Activated CD8-positive, alpha-beta memory T cell treated with anti-CD3 and anti-CD28 coated beads, Interleukin-2, amount 50 U/mL, for 24 hours (primary cell): ENCODE measurements around the gene PRSS53.

Experiments
- DNase-seq: peaks from one replicate; pipeline ENCODE4 v3.0.0-alpha.2; 2020; ENCODE audit errors: extremely low read depth

Gene PRSS53

DNA sequence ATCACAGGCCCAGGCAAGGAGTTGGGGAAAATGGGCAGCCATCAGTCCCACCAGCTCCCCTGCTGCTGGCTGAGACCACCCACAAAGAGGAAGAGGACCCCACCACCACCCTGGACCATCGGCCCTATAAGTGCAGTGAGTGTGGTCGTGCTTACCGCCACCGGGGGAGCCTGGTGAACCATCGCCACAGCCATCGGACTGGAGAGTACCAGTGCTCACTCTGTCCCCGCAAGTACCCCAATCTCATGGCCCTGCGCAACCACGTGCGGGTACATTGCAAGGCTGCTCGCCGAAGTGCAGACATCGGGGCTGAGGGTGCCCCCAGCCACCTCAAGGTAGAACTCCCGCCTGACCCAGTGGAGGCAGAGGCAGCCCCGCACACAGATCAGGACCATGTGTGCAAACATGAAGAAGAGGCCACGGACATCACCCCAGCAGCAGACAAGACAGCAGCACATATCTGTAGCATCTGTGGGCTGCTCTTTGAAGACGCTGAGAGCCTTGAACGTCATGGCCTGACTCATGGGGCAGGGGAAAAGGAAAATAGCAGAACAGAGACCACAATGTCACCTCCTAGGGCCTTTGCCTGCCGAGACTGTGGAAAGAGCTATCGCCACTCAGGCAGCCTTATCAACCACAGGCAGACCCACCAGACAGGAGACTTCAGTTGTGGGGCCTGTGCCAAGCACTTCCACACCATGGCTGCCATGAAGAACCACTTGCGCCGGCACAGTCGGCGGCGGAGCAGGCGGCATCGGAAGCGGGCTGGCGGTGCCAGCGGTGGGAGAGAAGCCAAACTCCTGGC lies 10.9 kb downstream of the PRSS53 start:
- DNase-seq, result no peak

DNA sequence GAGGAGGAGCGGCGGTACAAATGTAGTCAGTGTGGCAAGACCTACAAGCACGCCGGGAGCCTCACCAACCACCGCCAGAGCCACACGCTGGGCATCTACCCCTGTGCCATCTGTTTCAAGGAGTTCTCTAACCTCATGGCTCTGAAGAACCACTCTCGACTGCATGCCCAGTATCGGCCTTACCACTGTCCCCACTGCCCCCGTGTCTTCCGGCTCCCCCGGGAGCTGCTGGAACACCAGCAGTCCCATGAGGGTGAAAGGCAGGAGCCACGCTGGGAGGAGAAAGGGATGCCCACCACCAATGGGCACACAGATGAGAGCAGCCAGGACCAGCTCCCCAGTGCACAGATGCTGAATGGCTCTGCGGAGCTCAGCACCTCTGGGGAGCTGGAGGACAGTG lies 11.7 kb downstream of the PRSS53 start:
- no peak for DNase-seq

DNA sequence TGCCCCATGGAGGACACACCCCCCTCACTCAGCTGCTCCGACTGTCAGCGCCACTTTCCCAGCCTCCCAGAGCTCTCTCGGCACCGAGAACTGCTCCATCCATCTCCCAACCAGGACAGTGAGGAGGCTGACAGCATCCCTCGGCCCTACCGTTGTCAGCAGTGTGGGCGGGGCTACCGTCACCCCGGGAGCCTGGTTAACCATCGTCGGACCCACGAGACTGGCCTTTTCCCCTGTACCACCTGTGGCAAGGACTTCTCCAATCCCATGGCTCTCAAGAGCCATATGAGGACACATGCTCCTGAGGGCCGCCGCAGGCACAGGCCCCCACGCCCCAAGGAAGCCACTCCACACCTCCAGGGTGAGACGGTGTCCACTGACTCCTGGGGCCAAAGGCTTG lies 12.4 kb downstream of the PRSS53 start:
- DNase-seq, result no peak

DNA sequence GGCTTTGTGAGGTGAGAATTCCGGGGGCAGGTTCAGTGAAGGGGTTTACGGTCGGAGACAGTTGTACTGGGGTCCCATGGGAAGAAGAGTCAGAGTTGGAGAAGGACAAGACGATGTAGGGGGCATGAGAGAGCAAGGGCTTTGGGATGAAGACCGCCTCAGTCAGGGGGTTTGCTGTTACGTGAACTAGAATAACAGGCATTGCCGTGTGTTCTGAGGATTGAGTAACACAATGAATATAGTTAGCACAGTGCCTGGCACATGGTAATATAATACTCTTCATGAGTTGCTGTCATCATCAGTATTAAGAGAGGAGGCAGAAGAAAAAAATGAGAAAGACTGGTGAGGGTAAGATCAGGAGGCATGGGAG lies 13.9 kb downstream of the PRSS53 start:
- no peak for DNase-seq

DNA sequence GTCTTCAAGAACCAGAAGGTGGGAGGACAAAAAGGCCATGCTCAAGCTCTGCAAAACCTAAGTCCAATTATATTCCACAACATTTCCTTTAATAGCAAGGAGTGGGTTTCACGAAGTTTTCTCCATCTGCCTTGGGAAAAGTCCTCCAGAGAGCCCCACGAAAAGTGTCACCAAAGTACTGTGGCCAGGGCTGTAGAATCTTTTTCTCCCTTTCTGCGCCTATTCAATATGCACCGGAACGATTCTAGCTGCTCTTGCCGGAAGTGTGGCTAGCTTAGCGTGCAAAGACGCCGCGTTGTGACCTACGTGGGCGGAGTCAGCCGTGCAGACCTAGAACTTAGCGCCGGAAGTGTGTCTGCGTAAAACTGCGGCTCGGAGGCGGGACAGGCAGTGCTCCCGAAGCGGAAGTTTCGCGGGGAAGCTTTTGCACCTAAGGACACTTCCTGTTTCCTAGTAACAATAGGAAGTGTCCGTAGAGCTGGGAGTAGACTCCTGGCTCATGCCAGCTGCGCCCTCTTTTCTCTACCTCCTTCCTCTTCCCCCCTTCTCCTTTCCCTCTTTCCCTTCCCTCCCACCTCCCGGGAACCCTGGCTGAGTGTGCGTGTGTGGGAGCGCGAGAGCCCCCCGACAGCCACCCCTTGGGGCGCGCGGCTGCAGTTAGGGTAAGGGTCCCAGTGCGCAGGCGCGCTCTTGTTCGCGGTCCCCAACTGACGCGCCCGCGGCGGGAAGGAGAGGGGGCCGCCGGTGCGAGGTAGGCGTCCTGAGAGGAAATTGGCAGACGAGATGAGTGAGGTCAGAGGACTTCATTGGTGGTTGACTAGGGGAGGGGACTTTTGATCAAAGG lies 14.6 kb downstream of the PRSS53 start, which contains the start of the genes ZNF646 and ZNF668:
TSS of gene ZNF646 (plus strand) at position 453 of the 844 bp plus-strand sequence. CDS start 1,903 bp downstream, outside the sequence.
TSS of gene ZNF668 (minus strand) at position 271 of the 844 bp plus-strand sequence. CDS start 9,781 bp downstream, outside the sequence.
- peak; percentile 98 for DNase-seq

DNA sequence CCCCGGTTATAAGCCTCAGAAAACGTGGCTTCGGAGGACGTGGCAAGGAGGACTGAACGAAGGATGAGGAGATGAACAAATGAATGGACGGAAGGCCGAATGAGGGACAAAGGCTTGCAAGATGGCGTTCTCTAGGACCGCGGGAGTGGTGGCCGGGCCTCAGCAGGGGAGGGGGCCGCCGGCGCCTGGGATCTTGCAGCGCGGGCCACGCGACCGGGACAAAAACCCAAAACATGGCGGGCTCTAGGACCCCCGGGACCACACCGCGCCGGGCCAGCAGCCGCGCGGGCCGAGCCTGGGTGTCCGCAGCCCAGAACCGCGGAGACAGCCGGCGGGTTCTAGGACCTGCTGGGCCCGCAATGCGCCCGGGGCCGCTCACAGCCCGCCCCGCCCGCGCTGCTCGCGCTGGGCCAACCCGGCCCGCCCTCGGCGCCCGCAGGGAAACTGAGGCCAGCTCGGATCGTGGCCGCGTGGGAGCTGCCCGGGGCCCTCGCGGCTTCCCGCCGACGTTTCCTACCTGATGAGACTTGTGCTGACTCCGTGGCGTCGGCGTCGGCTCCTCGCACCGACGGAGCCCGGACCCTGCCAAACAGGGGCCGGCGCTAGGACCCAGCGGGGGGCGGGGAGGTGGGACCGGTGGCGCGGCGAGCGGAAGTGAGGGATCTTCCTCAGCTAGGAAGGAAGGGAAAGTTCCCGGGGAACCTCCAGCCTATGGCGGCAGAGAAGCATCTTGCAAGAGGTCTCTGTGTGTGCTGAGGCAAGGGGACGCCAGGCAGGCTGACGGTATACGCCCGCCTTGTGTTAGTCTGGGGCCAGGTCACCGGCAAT lies 15.4 kb downstream of the PRSS53 start:
- DNase-seq, result peak; percentile 72

DNA sequence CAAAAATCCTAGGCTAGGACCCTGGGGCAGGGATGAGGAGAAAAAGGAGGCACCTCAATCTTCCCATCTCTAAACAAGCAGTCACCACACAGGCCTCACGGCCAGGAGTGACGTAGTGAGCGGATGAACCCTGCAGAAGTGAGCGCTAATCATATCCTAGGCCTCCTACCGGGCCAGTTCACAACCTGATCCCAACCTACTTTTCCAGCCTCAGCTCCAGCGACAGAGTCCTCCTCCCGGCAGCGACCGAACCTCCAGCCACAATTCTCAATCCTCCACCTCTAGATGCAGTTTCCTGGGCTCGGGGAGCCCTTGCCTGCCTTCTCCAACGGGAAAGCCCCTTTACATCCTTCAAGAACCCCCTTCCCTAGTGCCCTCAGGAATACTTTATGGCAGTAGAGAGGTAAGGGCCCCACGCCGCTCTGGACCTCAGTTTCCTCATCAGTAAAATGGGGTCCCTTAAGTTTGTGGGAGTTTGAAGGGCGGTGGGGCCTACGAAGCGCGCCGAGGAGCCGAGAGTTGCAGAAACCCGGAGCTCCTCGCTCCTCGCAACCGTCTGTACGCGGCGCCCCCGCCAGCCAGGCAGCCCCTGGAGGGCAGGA lies 16.1 kb downstream of the PRSS53 start:
- no peak for DNase-seq

- DNase-seq, result no peak
Measured at GRCh38 chr16:31071861-31072260, 16.9 kb downstream of the PRSS53 start.

DNA sequence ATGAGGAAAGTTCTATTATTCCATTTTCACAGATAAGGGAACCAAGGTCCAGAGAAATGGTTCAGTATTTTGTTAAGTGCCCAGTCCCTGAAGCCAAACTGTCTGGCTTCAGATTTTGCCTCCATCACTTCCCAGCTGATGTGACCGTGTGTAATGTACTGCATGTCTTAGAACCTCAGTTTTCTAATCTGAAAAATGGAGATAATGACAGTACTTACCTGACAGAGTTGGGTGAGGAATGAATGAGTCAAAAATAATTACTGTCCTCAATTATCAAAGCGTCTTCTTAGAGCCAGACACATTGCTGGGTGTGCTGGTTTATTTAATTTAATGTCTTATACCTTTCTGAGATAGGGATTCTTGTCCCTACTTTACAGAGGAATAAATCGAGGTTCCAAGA lies 21.4 kb downstream of the PRSS53 start:
- DNase-seq, result no peak

- DNase-seq, result no peak
Measured at GRCh38 chr16:31064882-31065461, 23.8 kb downstream of the PRSS53 start.

GRCh38 chr16:31063843-31064611 lies 24.7 kb downstream of the PRSS53 start:
- no peak for DNase-seq

- DNase-seq, result no peak
Measured at GRCh38 chr16:31063495-31063842, 25.3 kb downstream of the PRSS53 start.

DNA sequence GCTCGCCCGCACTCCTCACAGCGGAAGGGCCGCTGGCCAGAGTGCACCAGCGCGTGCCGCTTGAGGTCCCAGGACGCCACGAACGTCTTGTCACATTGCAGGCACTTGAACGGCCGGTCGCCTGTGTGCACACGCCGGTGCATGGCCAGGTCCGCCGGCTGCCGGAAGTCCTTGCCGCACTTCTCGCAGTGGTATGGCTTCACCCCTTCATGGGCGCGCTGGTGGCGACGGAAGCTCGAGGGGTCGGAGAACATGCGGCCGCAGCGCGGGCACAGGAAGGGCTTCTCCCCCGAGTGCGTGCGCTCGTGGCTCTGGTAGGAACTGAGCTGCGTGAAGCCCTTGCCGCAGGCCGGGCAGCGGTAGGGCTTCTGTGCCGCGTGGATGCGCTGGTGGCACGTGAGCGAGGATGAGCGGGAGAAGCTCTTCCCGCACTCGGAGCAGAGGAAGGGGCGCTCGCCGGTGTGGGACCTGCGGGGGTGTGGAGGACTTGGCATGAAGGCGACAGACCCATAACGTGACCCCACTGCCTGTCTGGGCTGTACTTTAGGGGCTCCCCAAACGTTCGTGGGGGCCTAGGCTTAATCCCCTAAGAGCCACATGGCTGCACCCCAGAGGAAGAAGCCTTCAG lies 26.8 kb downstream of the PRSS53 start:
- DNase-seq, result no peak

GRCh38 chr16:31061126-31061812 lies 27.5 kb downstream of the PRSS53 start:
- no peak for DNase-seq

DNA sequence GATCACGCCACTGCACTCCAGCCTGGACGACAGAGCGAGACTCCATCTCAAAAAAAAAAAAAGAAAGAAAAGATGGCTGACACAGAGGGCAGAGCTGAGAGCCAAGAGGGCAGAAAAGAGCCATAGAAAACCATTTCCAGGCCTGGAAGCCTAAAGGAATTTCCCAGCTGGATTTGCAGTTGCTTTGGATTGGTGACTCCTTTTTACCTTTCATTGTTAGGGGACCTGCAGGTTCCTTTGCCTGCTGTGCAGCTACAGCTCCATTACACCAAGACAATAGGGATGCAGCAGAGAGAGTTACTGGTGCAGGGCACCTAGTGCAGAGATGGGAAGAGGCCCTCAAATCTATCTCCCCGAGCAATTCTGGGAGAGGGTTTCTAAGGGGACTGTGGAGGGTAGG lies 33.1 kb downstream of the PRSS53 start:
- no peak for DNase-seq

GRCh38 chr16:31052114-31052513 lies 36.6 kb downstream of the PRSS53 start:
- no peak for DNase-seq

DNA sequence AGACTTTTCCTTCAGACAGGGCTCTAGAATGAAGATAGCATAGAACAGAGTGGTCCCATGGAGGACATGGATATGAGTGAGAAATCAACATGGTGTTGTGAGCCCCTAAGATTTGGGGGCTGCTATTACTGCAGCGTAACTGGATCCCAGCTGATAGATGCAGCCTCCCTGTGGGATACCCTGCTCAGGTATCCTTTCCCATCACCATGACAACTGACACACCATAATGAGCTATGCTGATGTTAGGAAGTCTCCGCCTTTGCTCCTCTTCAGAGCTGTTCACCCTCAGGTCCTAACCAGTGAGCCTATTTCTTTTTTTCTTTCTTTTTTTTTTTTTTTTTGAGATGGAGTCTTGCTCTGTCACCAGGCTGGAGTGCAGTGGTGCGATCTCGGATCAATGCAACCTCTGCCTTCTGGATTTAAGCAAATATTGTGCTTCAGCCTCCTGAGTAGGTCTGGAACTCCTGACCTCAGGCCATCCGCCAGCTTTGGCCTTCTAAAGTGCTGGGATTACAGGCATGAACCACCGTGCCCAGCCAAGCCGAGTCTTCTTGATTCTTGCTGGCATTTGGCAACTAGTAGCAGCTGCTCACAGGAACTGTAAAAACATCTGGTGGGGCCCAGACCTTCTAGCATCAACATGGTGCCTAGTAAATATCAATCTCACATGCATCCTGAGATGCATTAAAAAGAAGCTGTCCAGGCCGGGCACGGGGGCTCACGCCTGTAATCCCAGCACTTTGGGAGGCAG lies 38.3 kb downstream of the PRSS53 start:
- DNase-seq, result no peak

DNA sequence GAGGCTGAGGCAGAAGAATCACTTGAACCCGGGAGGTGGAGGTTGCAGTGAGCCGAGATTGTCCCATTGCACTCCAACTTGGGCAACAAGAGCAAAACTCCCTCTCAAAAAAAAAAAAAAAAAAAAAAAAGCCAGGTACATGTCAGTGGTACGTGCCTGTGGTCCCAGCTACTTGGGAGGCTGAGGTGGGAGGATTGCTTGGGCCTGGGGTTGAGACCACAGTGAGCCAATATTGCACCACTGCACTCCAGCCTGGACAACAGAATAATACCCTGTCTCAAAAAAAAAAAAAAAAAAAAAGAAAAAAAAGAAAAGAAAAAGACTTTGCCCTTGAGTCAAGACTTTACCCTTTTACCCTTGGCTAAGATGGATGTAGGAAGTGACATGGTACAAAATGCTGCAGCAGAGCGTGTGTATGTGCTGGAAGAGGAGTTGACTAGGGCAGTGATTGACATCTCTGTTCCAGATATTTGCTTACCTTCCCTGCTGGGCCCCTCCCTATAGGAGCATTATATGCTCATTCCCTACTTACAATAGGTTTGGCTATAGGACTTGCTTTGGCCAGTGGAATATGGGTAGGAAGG lies 44.8 kb downstream of the PRSS53 start:
- DNase-seq, result no peak
